D721Med (cell line): ENCODE data around the gene NF2.

Source experiments
- DNase-seq: peaks from one replicate; pipeline ENCODE4 v3.0.0; 2011; ENCODE audit warnings: low spot score; ENCODE audit not compliant: insufficient read length
- FAIRE-seq: peaks from 2 replicates; lab custom pipeline; 2011; peaks lifted over from hg19 to GRCh38; lab: Jason Lieb, UNC
- CTCF ChIP-seq: IDR thresholded peaks from 2 replicates; pipeline ENCODE4 v1.5.1; 2012; ENCODE audit warnings: mild to moderate bottlenecking, control low read depth; ENCODE audit not compliant: insufficient read depth; ENCODE audit errors: missing control alignments

The NF2 gene

GRCh38 chr22:29744902-29745301 lies 141.5 kb downstream of the NF2 start:
- TF ChIP-seq CTCF, result no peak
- DNase-seq (no peak), FAIRE-seq (no peak)

DNA sequence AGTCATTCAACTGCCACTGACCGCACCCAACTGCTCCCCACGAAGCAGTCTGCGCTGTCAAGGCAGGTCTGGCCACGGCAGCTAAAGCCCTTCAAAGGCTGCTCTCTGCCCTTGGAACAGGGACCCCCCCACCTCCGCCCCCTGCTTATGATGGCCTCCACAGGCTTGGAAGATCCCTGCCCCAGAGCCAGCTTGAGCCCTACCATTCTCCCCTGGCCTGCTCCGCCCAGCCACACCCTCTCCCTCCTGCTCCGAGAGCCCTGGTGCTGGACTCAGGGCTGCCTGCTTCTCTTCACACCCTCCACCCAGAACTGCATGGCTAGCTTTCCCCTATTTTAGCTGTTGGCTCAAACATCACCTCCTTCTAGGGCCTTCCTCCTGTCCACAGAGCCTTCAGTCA lies 144.4 kb downstream of the NF2 start:
- TF ChIP-seq CTCF, result no peak
- FAIRE-seq (no peak), DNase-seq (no peak)
